ENCODE data around the gene LARGE1.

The LARGE1 gene

GRCh38 chr22:33518405-33518804 is 401.9 kb downstream of the LARGE1 start:
- Histone ChIP-seq H2AFZ (ENCODE audit: low read depth, low read length, severe bottlenecking) (no peak overlapping the region), H3K9me3 (ENCODE audit: insufficient read depth, low read length) (peaks cover 6% of the 10 kb centered on the region; the same call in 1 of the 2 replicates), H3K36me3 (ENCODE audit: low read length) (no peaks in the 10 kb centered on the region), H3K27ac (ENCODE audit: low read depth, low read length) (no peak overlapping the region), H3K9me2 (replicated peaks; ENCODE audit: insufficient read depth, low read length) (no peaks in the 10 kb centered on the region), H3K4me3 (ENCODE audit: insufficient read depth, low read length, poor library complexity, severe bottlenecking) (no peak overlapping the region), H3K4me2 (ENCODE audit: low read depth, low read length, poor library complexity, severe bottlenecking) (no peak overlapping the region), H3K9ac (ENCODE audit: low read length) (no peak overlapping the region), H3K79me2 (ENCODE audit: insufficient read depth, low read length) (no peaks in the 10 kb centered on the region), H4K20me1 (ENCODE audit: low read depth, low read length) (no peaks in the 10 kb centered on the region), H3K27me3 (ENCODE audit: low read length) (no peaks in the 10 kb centered on the region), H3F3A (ENCODE audit: insufficient read depth) (no peaks in the 10 kb centered on the region)
- no peak for TF ChIP-seq EZH2phosphoT487 (conservative IDR thresholded peaks at IDR 0.05; ENCODE audit: low read length)
- no peak for TF ChIP-seq CTCF (IDR thresholded peaks at IDR 0.05; ENCODE audit: insufficient read depth, low read length, poor library complexity, severe bottlenecking)

DNA sequence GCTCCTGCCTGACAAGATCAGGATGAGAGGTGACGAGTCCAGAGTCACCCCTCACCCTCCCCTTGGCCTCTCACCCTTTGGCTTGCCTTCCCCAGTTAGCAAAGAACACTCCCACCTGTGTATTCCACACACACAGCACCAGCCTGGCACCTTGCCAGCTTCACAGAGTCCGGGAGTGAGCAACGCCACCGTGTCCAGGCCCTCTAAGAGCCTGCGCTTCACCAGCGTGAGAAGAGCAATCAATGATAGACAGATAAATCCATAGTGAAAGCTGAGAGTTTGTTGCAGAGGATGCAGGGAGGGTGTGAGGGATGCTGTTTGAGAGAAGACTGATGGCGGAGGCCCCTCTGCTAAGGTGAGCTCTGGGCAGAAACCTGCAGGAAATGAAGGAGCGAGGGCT is 404.5 kb downstream of the LARGE1 start:
- no peak for TF ChIP-seq EZH2phosphoT487 (conservative IDR thresholded peaks at IDR 0.05; ENCODE audit: low read length)
- TF ChIP-seq CTCF (IDR thresholded peaks at IDR 0.05; ENCODE audit: insufficient read depth, low read length, poor library complexity, severe bottlenecking) = no peak
- H3K9me3 ChIP-seq (ENCODE audit: insufficient read depth, low read length) = peaks cover under 1% of the 10 kb centered on the region; the same call in 1 of the 2 replicates
- no peak overlapping the region for H3K27ac ChIP-seq (ENCODE audit: low read depth, low read length)
- H3K36me3 ChIP-seq (ENCODE audit: low read length) = no peaks in the 10 kb centered on the region
- no peak overlapping the region for H3K9ac ChIP-seq (ENCODE audit: low read length)
- no peaks in the 10 kb centered on the region for H3K27me3 ChIP-seq (ENCODE audit: low read length)
- H3K9me2 ChIP-seq (replicated peaks; ENCODE audit: insufficient read depth, low read length) = no peaks in the 10 kb centered on the region
- no peak overlapping the region for H3K4me3 ChIP-seq (ENCODE audit: insufficient read depth, low read length, poor library complexity, severe bottlenecking)
- no peaks in the 10 kb centered on the region for H3K79me2 ChIP-seq (ENCODE audit: insufficient read depth, low read length)
- no peaks in the 10 kb centered on the region for H4K20me1 ChIP-seq (ENCODE audit: low read depth, low read length)
- no peak overlapping the region for H2AFZ ChIP-seq (ENCODE audit: low read depth, low read length, severe bottlenecking)
- no peaks in the 10 kb centered on the region for H3F3A ChIP-seq (ENCODE audit: insufficient read depth)
- no peak overlapping the region for H3K4me2 ChIP-seq (ENCODE audit: low read depth, low read length, poor library complexity, severe bottlenecking)

DNA sequence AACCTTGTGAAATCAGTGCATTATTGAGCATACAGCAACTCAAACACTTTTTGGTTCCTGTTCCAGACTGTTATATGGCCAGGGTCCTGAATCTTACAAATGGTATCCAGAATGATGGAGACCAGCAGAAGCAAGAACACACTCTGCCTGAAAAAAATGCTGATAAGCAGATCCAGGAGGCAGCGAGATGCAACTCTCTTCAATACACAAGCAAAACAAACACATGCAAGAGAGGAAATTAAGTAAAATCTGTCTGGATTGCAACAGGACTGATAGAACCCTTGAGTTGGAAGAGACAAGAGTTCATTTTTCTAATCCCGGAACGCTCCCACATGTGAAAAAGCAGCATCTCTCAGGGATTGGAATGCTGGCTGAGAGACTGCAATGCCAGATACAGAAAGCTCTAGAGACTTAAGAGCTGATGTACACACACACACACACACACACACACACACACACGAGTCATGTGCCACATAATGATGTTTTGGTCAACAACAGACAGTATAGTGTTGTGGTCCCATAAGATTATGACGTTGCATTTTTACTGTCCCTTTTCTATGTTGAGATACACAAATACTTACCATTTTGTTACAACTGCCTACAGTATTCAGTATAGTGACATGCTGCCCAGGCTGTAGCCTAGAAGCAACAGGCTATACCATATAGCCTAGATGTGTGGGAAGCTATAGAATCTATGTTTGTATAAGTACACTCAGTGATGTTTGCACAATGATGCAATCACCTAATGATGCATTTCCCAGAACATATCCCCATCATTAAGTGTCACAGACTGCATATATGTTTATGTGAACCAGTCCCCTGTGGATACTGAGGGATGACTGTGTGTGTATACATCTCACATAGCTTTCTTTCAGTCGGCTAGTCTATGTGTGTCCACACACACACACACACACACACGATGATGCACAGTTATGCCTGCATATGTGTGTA is 406.6 kb downstream of the LARGE1 start:
- H4K20me1 ChIP-seq (ENCODE audit: low read depth, low read length) = no peaks in the 10 kb centered on the region
- no peak overlapping the region for H3K9ac ChIP-seq (ENCODE audit: low read length)
- no peaks in the 10 kb centered on the region for H3K9me3 ChIP-seq (ENCODE audit: insufficient read depth, low read length)
- TF ChIP-seq EZH2phosphoT487 (conservative IDR thresholded peaks at IDR 0.05; ENCODE audit: low read length) (no peak), CTCF (IDR thresholded peaks at IDR 0.05; ENCODE audit: insufficient read depth, low read length, poor library complexity, severe bottlenecking) (no peak)
- H3K79me2 ChIP-seq (ENCODE audit: insufficient read depth, low read length) = no peaks in the 10 kb centered on the region
- H2AFZ ChIP-seq (ENCODE audit: low read depth, low read length, severe bottlenecking) = no peak overlapping the region
- H3K4me2 ChIP-seq (ENCODE audit: low read depth, low read length, poor library complexity, severe bottlenecking) = no peak overlapping the region
- H3K36me3 ChIP-seq (ENCODE audit: low read length) = no peaks in the 10 kb centered on the region
- no peaks in the 10 kb centered on the region for H3F3A ChIP-seq (ENCODE audit: insufficient read depth)
- no peak overlapping the region for H3K4me3 ChIP-seq (ENCODE audit: insufficient read depth, low read length, poor library complexity, severe bottlenecking)
- no peaks in the 10 kb centered on the region for H3K9me2 ChIP-seq (replicated peaks; ENCODE audit: insufficient read depth, low read length)
- no peaks in the 10 kb centered on the region for H3K27me3 ChIP-seq (ENCODE audit: low read length)
- H3K27ac ChIP-seq (ENCODE audit: low read depth, low read length) = no peak overlapping the region

Data from SU-DHL-6 (cell line).